SK-N-SH (cell line): ENCODE data around the gene MGLL. TPM values are rescaled to one million over a fixed set of nuclear protein-coding genes. Genes with fewer than 3 reads are reported as not detected.

ENCODE experiments used
- CTCF ChIA-PET: fragments of 300-600, 350-600 bp; formaldehyde crosslinking; extraction: SDS; loops from one replicate; lab custom pipeline; 2021; lab: Yijun Ruan, JAX
- POLR2A ChIA-PET: fragments of 350-600 bp; sonication (Branson Sonifier 250); formaldehyde crosslinking; extraction: SDS; loops from one replicate; lab custom pipeline; 2020; ENCODE audit warnings: antibody characterized with exemption, inconsistent platforms; lab: Yijun Ruan, JAX
- DNase-seq: peaks from one replicate; pipeline ENCODE4 v3.0.0; 2012
- H2AFZ ChIP-seq: fragments of 200-600 bp; sonication (generic); 2 replicates; pipeline ENCODE4 v1.8.1; 2016; ENCODE audit warnings: antibody characterized with exemption, mild to moderate bottlenecking, low read depth
- H3F3A ChIP-seq: fragments of 200-600 bp; sonication (generic); replicated peaks from 2 replicates; pipeline ENCODE3; 2016; ENCODE audit warnings: antibody characterized with exemption, mild to moderate bottlenecking; ENCODE audit not compliant: insufficient read depth
- H3K27ac ChIP-seq, 2 experiments: fragments of 200-500 bp in 1 of 2; fragments of 200-600 bp in 1 of 2; sonication (Bioruptor generic) in 1 of 2; sonication (generic), shearing (Covaris generic) in 1 of 2; 2 replicates each; pipeline versions ENCODE4 v1.5.1 to v1.6.1; 2014 to 2016; ENCODE audit warnings: low read depth in 2 of 2, inconsistent platforms in 1 of 2, low read length in 1 of 2, mild to moderate bottlenecking in 1 of 2, mixed read lengths in 1 of 2
- H3K27me3 ChIP-seq: fragments of 200-600 bp; sonication (generic), shearing (Covaris generic); 2 replicates; pipeline ENCODE4 v1.6.1; 2016; ENCODE audit warnings: mixed run types; ENCODE audit not compliant: insufficient read depth
- H3K36me3 ChIP-seq, 2 experiments: fragments of 200-500 bp in 1 of 2; fragments of 200-600 bp in 1 of 2; sonication (Bioruptor generic) in 1 of 2; sonication (generic) in 1 of 2; replicated peaks in 1 of 2; 2 replicates each; pipeline versions ENCODE3 to v1.5.1; 2014 to 2016; ENCODE audit warnings: low read length in 1 of 2, mild to moderate bottlenecking in 1 of 2; ENCODE audit not compliant: insufficient read depth in 2 of 2, control insufficient read depth in 1 of 2
- H3K4me1 ChIP-seq, 2 experiments: fragments of 200-500 bp in 1 of 2; fragments of 200-600 bp in 1 of 2; sonication (Bioruptor generic) in 1 of 2; sonication (generic), shearing (Covaris generic) in 1 of 2; 2 replicates each; pipeline versions ENCODE4 v1.5.1 to v1.6.1; 2014 to 2016; ENCODE audit warnings: low read depth in 1 of 2, low read length in 1 of 2, mixed run types in 1 of 2; ENCODE audit not compliant: insufficient read depth in 2 of 2, control insufficient read depth in 1 of 2
- H3K4me2 ChIP-seq: fragments of 200-600 bp; sonication (generic), shearing (Covaris generic); 2 replicates; pipeline ENCODE4 v1.6.1; 2017; ENCODE audit warnings: mixed run types
- H3K4me3 ChIP-seq, 2 experiments: fragments of 200-500 bp in 1 of 2; fragments of 200-600 bp in 1 of 2; sonication (Bioruptor generic) in 1 of 2; sonication (generic), shearing (Covaris generic) in 1 of 2; 2 replicates each; pipeline versions ENCODE4 v1.5.1 to v1.8.1; 2014 to 2016; ENCODE audit warnings: low read depth in 2 of 2, inconsistent platforms in 1 of 2, low read length in 1 of 2, mild to moderate bottlenecking in 1 of 2, mixed read lengths in 1 of 2, moderate library complexity in 1 of 2
- H3K79me2 ChIP-seq: fragments of 200-600 bp; sonication (generic); 2 replicates; pipeline ENCODE4 v1.8.1; 2017; ENCODE audit warnings: mild to moderate bottlenecking; ENCODE audit not compliant: insufficient read depth
- H3K9ac ChIP-seq: fragments of 200-600 bp; sonication (generic); 2 replicates; pipeline ENCODE4 v1.6.1; 2017; ENCODE audit warnings: mixed run types
- H3K9me2 ChIP-seq: fragments of 200-600 bp; sonication (generic); 2 replicates; pipeline ENCODE4 v1.6.1; 2017; ENCODE audit warnings: mixed run types
- H3K9me3 ChIP-seq: fragments of 200-600 bp; sonication (generic); 2 replicates; pipeline ENCODE4 v1.6.1; 2017; ENCODE audit warnings: mixed run types, mild to moderate bottlenecking, moderate library complexity
- H4K20me1 ChIP-seq: fragments of 200-600 bp; sonication (generic); 2 replicates; pipeline ENCODE4 v1.6.1; 2017; ENCODE audit warnings: mild to moderate bottlenecking, mixed run types; ENCODE audit not compliant: insufficient read depth
- ELF1 ChIP-seq: IDR thresholded peaks from 2 replicates; pipeline ENCODE4 v1.4.0; 2012
- FOSL2 ChIP-seq: IDR thresholded peaks from 2 replicates; pipeline ENCODE4 v1.4.0; 2012; ENCODE audit warnings: low read depth, mild to moderate bottlenecking, moderate library complexity, borderline replicate concordance
- FOXJ3 ChIP-seq: sonication (generic); formaldehyde crosslinking; IDR thresholded peaks from 2 replicates; pipeline ENCODE4 v1.5.1; 2020; ENCODE audit warnings: mild to moderate bottlenecking, missing genetic modification reagents
- GABPA ChIP-seq: IDR thresholded peaks from 2 replicates; pipeline ENCODE4 v1.4.0; 2012; ENCODE audit warnings: low read depth, mild to moderate bottlenecking
- GATA2 ChIP-seq: sonication (generic); formaldehyde crosslinking; IDR thresholded peaks from 2 replicates; pipeline ENCODE4 v1.5.0; 2020; ENCODE audit warnings: mild to moderate bottlenecking, missing genetic modification reagents
- NFIC ChIP-seq: IDR thresholded peaks from 2 replicates; pipeline ENCODE4 v1.4.0; 2012; ENCODE audit warnings: borderline replicate concordance
- NRF1 ChIP-seq: IDR thresholded peaks from 2 replicates; pipeline ENCODE4 v1.6.1; 2012; ENCODE audit warnings: low read depth, mild to moderate bottlenecking, low read length
- POLR2AphosphoS5 ChIP-seq: IDR thresholded peaks from 2 replicates; pipeline ENCODE4 v1.6.1; 2012; ENCODE audit warnings: low read depth, low read length
- RCOR1 ChIP-seq: fragments of 150-350 bp; IDR thresholded peaks from 2 replicates; pipeline ENCODE4 v1.6.1; 2017; ENCODE audit warnings: antibody characterized with exemption, low read length
- RFX5 ChIP-seq: IDR thresholded peaks from 2 replicates; pipeline ENCODE4 v1.6.1; 2012; ENCODE audit warnings: mild to moderate bottlenecking, improper control_type of control experiment, low read length
- SIN3A ChIP-seq: IDR thresholded peaks from 2 replicates; pipeline ENCODE4 v1.6.1; 2012; ENCODE audit warnings: low read depth, mild to moderate bottlenecking, low read length, moderate library complexity, borderline replicate concordance
- SMC3 ChIP-seq: IDR thresholded peaks from 2 replicates; pipeline ENCODE4 v1.6.1; 2012; ENCODE audit warnings: low read depth, low read length, improper control_type of control experiment
- TCF12 ChIP-seq: IDR thresholded peaks from 2 replicates; pipeline ENCODE4 v1.4.0; 2012
- TEAD4 ChIP-seq: IDR thresholded peaks from 2 replicates; pipeline ENCODE4 v1.4.0; 2012; ENCODE audit warnings: mild to moderate bottlenecking, borderline replicate concordance; ENCODE audit not compliant: insufficient read depth
- YY1 ChIP-seq: IDR thresholded peaks from 2 replicates; pipeline ENCODE4 v1.4.0; 2012; ENCODE audit warnings: low read depth, mild to moderate bottlenecking
- WGBS: methylation state at CpG from one replicate; pipeline ENCODE4 v1.1.6; 2017; ENCODE audit warnings: low lambda C conversion rate; 5-methylcytosine and 5-hydroxymethylcytosine counted together
- polyA plus RNA-seq, 3 experiments: library from polyadenylated mRNA; depleted of rRNA; stranded (reverse); fragments of >200 nt; gene quantifications; 2 replicates each; pipeline ENCODE4 v1.2.3, GENCODE V29; 2012
- TF ChIP-seq, protein P1 (sequence below): fragments of 150-350 bp; IDR thresholded peaks from 2 replicates; pipeline ENCODE4 v1.6.1; 2017; ENCODE audit warnings: antibody characterized with exemption, low read length, low read depth, borderline replicate concordance
- TF ChIP-seq, protein P2 (sequence below): IDR thresholded peaks from 2 replicates; pipeline ENCODE4; 2012
- TF ChIP-seq, protein P3 (sequence below): fragments of 150-350 bp; IDR thresholded peaks from 2 replicates; pipeline ENCODE4 v1.6.1; 2016; ENCODE audit warnings: mild to moderate bottlenecking, low read depth, low read length
- TF ChIP-seq, protein P4 (sequence below): IDR thresholded peaks from 2 replicates; pipeline ENCODE4 v1.6.1; 2012; ENCODE audit warnings: mild to moderate bottlenecking, low read depth, low read length, moderate library complexity

Gene MGLL
- polyA plus RNA-seq, 1 of the 3 experiments (the other 2 are of a cell fraction) = 2.2 TPM

- Histone ChIP-seq H3K36me3 (no peaks in the 10 kb centered on the region), H3K4me1 (peaks cover 11 to 56% of the 10 kb centered on the region in 2 experiments; a peak in 3 of 4 replicates), H3K9ac (no peak overlapping the region), H3K27ac (no peak overlapping the region; a peak in 1 of 4 replicates), H3K27me3 (no peaks in the 10 kb centered on the region), H3K4me3 (no peak overlapping the region), H3K9me2 (no peaks in the 10 kb centered on the region), H4K20me1 (no peaks in the 10 kb centered on the region), H2AFZ (no peak overlapping the region), H3F3A (no peaks in the 10 kb centered on the region), H3K4me2 (no peak overlapping the region), H3K9me3 (no peaks in the 10 kb centered on the region), H3K79me2 (no peaks in the 10 kb centered on the region)
- no peak for DNase-seq
- ChIA-PET POLR2A (no interaction called here), CTCF (interaction anchor here (1.1 to 3.3 kb wide), 3 partner anchors 32 to 169 kb away, joined by 4 to 11 read pairs (median 4); partner anchors contain the start of gene MGLL)
- no peak for TF ChIP-seq FOXJ3 (CRISPR knock-in tag)
- TF ChIP-seq NFIC = no peak
- TF ChIP-seq SMC3 = no peak
- TF ChIP-seq POLR2AphosphoS5 = no peak
- TF ChIP-seq GATA2 = no peak
- TF ChIP-seq, protein P1, sequence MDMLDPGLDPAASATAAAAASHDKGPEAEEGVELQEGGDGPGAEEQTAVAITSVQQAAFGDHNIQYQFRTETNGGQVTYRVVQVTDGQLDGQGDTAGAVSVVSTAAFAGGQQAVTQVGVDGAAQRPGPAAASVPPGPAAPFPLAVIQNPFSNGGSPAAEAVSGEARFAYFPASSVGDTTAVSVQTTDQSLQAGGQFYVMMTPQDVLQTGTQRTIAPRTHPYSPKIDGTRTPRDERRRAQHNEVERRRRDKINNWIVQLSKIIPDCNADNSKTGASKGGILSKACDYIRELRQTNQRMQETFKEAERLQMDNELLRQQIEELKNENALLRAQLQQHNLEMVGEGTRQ = no peak
- TF ChIP-seq, protein P2, sequence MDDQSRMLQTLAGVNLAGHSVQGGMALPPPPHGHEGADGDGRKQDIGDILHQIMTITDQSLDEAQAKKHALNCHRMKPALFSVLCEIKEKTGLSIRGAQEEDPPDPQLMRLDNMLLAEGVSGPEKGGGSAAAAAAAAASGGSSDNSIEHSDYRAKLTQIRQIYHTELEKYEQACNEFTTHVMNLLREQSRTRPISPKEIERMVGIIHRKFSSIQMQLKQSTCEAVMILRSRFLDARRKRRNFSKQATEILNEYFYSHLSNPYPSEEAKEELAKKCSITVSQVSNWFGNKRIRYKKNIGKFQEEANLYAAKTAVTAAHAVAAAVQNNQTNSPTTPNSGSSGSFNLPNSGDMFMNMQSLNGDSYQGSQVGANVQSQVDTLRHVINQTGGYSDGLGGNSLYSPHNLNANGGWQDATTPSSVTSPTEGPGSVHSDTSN = no peak
- no peak for TF ChIP-seq ELF1
- no peak for TF ChIP-seq TCF12
- TF ChIP-seq FOSL2 = no peak
- TF ChIP-seq YY1 = no peak
- no peak for TF ChIP-seq SIN3A
- TF ChIP-seq, protein P3, sequence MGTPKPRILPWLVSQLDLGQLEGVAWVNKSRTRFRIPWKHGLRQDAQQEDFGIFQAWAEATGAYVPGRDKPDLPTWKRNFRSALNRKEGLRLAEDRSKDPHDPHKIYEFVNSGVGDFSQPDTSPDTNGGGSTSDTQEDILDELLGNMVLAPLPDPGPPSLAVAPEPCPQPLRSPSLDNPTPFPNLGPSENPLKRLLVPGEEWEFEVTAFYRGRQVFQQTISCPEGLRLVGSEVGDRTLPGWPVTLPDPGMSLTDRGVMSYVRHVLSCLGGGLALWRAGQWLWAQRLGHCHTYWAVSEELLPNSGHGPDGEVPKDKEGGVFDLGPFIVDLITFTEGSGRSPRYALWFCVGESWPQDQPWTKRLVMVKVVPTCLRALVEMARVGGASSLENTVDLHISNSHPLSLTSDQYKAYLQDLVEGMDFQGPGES = no peak
- WGBS = 100% methylated on average over 4 of the region's 7 CpGs
Measured at GRCh38 chr3:127790882-127791183, 31.5 kb downstream of the MGLL start.

- H2AFZ ChIP-seq = no peak overlapping the region
- DNase-seq = no peak
- ChIA-PET POLR2A (no interaction called here), CTCF (interaction anchor here (0.9 to 3.3 kb wide), 6 partner anchors 9 to 169 kb away, joined by 4 to 11 read pairs (median 4); partner anchors contain the start of gene MGLL)
- no peaks in the 10 kb centered on the region for H3K36me3 ChIP-seq
- no peaks in the 10 kb centered on the region for H3K9me3 ChIP-seq
- 98% methylated on average over 19 of the region's 19 CpGs for WGBS
- H3K9ac ChIP-seq = no peak overlapping the region
- H3K4me3 ChIP-seq = no peak overlapping the region
- no peaks in the 10 kb centered on the region for H4K20me1 ChIP-seq
- TF ChIP-seq RCOR1 = no peak
- 0 out of 2 replicates have a peak, but pooled peaks have one; percentile 21 for TF ChIP-seq RFX5
- TF ChIP-seq, protein P4, sequence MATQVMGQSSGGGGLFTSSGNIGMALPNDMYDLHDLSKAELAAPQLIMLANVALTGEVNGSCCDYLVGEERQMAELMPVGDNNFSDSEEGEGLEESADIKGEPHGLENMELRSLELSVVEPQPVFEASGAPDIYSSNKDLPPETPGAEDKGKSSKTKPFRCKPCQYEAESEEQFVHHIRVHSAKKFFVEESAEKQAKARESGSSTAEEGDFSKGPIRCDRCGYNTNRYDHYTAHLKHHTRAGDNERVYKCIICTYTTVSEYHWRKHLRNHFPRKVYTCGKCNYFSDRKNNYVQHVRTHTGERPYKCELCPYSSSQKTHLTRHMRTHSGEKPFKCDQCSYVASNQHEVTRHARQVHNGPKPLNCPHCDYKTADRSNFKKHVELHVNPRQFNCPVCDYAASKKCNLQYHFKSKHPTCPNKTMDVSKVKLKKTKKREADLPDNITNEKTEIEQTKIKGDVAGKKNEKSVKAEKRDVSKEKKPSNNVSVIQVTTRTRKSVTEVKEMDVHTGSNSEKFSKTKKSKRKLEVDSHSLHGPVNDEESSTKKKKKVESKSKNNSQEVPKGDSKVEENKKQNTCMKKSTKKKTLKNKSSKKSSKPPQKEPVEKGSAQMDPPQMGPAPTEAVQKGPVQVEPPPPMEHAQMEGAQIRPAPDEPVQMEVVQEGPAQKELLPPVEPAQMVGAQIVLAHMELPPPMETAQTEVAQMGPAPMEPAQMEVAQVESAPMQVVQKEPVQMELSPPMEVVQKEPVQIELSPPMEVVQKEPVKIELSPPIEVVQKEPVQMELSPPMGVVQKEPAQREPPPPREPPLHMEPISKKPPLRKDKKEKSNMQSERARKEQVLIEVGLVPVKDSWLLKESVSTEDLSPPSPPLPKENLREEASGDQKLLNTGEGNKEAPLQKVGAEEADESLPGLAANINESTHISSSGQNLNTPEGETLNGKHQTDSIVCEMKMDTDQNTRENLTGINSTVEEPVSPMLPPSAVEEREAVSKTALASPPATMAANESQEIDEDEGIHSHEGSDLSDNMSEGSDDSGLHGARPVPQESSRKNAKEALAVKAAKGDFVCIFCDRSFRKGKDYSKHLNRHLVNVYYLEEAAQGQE = no peak
- no peak for TF ChIP-seq NRF1
- TF ChIP-seq TEAD4 = no peak
- no peak for TF ChIP-seq GATA2
- no peak for TF ChIP-seq GABPA
- H3K9me2 ChIP-seq = no peaks in the 10 kb centered on the region
- no peaks in the 10 kb centered on the region for H3K79me2 ChIP-seq
- no peaks in the 10 kb centered on the region for H3F3A ChIP-seq
- H3K4me2 ChIP-seq = no peak overlapping the region
- peaks cover 11 to 59% of the 10 kb centered on the region in 2 experiments; a peak in 3 of 4 replicates for H3K4me1 ChIP-seq
- H3K27ac ChIP-seq = no peak overlapping the region; a peak in 1 of 4 replicates
- H3K27me3 ChIP-seq = no peaks in the 10 kb centered on the region
Measured at GRCh38 chr3:127789990-127790881, 32.1 kb downstream of the MGLL start.
